Neural progenitor cell (in vitro differentiated cells): ENCODE results near the gene RCC2. TPM values are rescaled to one million over a fixed set of nuclear protein-coding genes. Genes with fewer than 3 reads are reported as not detected.
A peak's percentile ranks its signal among the peaks of the same experiment; 100 is the strongest.
"Not testable (repeated sequence)": the region's sequence is repeated elsewhere in the genome, so short reads cannot be mapped to it uniquely, and the experiment has no call there.

ENCODE experiments used
- DNase-seq: peaks from one replicate; pipeline ENCODE4 v3.0.0-alpha.2; 2016; ENCODE audit warnings: low spot score
- H2AFZ ChIP-seq: fragments of 200-600 bp; sonication (generic); replicated peaks from 2 replicates; pipeline ENCODE4 v1.6.1; 2016; ENCODE audit warnings: antibody characterized with exemption
- H3F3A ChIP-seq: fragments of 200-600 bp; sonication (generic); 2 replicates; pipeline ENCODE4 v1.6.1; 2016; ENCODE audit warnings: antibody characterized with exemption, low read depth
- H3K27ac ChIP-seq: fragments of 200-600 bp; sonication (generic); 2 replicates; pipeline ENCODE4 v1.5.1; 2016; ENCODE audit warnings: mild to moderate bottlenecking
- H3K27me3 ChIP-seq: fragments of 200-600 bp; sonication (generic); 2 replicates; pipeline ENCODE4 v1.6.1; 2016; ENCODE audit warnings: mild to moderate bottlenecking, moderate library complexity
- H3K36me3 ChIP-seq: fragments of 200-600 bp; sonication (generic); 2 replicates; pipeline ENCODE4 v1.5.1; 2016
- H3K4me1 ChIP-seq: fragments of 200-600 bp; sonication (generic); 2 replicates; pipeline ENCODE4 v1.6.1; 2016; ENCODE audit warnings: mixed run types
- H3K4me2 ChIP-seq: fragments of 200-600 bp; sonication (generic); 2 replicates; pipeline ENCODE4 v1.6.1; 2016
- H3K4me3 ChIP-seq: fragments of 200-600 bp; sonication (generic); 2 replicates; pipeline ENCODE4 v1.5.1; 2016
- H3K79me2 ChIP-seq: fragments of 200-600 bp; sonication (generic); 2 replicates; pipeline ENCODE4 v1.6.1; 2016; ENCODE audit warnings: low read depth
- H3K9ac ChIP-seq: fragments of 200-600 bp; sonication (generic); 2 replicates; pipeline ENCODE4 v1.6.1; 2016
- H3K9me3 ChIP-seq: fragments of 200-600 bp; sonication (generic); 2 replicates; pipeline ENCODE4 v1.5.1; 2016; ENCODE audit warnings: low read depth
- H4K20me1 ChIP-seq: fragments of 200-600 bp; sonication (generic); 2 replicates; pipeline ENCODE4 v1.6.1; 2016; ENCODE audit warnings: low read depth
- H3K27ac Mint-ChIP-seq: 3 replicates; pipeline ENCODE4 v1.8.0; 2021; ENCODE audit warnings: mixed read lengths
- H3K27me3 Mint-ChIP-seq: 2 replicates; pipeline ENCODE4 v1.8.0; 2022; ENCODE audit warnings: low read depth, mild to moderate bottlenecking, inconsistent platforms, moderate library complexity, mixed read lengths; ENCODE audit not compliant: insufficient read depth
- H3K36me3 Mint-ChIP-seq: 3 replicates; pipeline ENCODE4 v1.8.0; 2021; ENCODE audit warnings: mixed read lengths
- H3K4me1 Mint-ChIP-seq: 3 replicates; pipeline ENCODE4 v1.8.0; 2021; ENCODE audit warnings: mixed read lengths
- H3K4me3 Mint-ChIP-seq: 3 replicates; pipeline ENCODE4 v1.8.0; 2021; ENCODE audit warnings: mild to moderate bottlenecking, moderate library complexity, mixed read lengths
- H3K9me3 Mint-ChIP-seq: 3 replicates; pipeline ENCODE4 v1.8.0; 2020; ENCODE audit warnings: mixed read lengths
- CTCF ChIP-seq: fragments of 200-600 bp; sonication (generic); IDR thresholded peaks from 2 replicates; pipeline ENCODE4 v1.5.1; 2017; ENCODE audit warnings: antibody characterized with exemption, mild to moderate bottlenecking
- EZH2 ChIP-seq: fragments of 200-600 bp; sonication (generic); IDR thresholded peaks from 2 replicates; pipeline ENCODE4 v1.6.1; 2017; ENCODE audit warnings: antibody characterized with exemption, mild to moderate bottlenecking, moderate library complexity
- EZH2phosphoT487 ChIP-seq: fragments of 200-600 bp; sonication (generic); IDR thresholded peaks from 2 replicates; pipeline ENCODE4 v1.6.1; 2017; ENCODE audit warnings: antibody characterized with exemption
- total RNA-seq: library from RNA; depleted of rRNA; stranded (reverse); fragments of >200 nt; gene quantifications from 2 replicates; pipeline ENCODE4 v1.2.3, GENCODE V29; 2015; ENCODE audit warnings: low replicate concordance

Gene RCC2
- total RNA-seq = 126 and 165 TPM in 2 replicates

- H2AFZ ChIP-seq = peak within 1 kb of the TSS; percentile 91
- H3F3A ChIP-seq = peaks cover 37% of the 10 kb centered on the region
- peak; percentile 87 for DNase-seq
- peak within 1 kb of the TSS; percentile 99 for H3K4me2 ChIP-seq
- Mint-ChIP-seq H3K27ac (peak within 1 kb of the TSS; percentile 92), H3K4me1 (peaks cover 41% of the 10 kb centered on the region), H3K27me3 (peaks cover 22% of the 10 kb centered on the region), H3K9me3 (no peaks in the 10 kb centered on the region), H3K36me3 (peaks cover 2% of the 10 kb centered on the region), H3K4me3 (peak within 1 kb of the TSS; percentile 96)
- H3K9me3 ChIP-seq = no peaks in the 10 kb centered on the region
- peaks cover 35% of the 10 kb centered on the region for H3K4me1 ChIP-seq
- TF ChIP-seq EZH2phosphoT487 = no peak
- peak; percentile 4 for TF ChIP-seq CTCF
- H4K20me1 ChIP-seq = peaks cover 28% of the 10 kb centered on the region
- H3K27ac ChIP-seq = peak within 1 kb of the TSS; percentile 93
- peaks cover 30% of the 10 kb centered on the region for H3K27me3 ChIP-seq
- peaks cover 46% of the 10 kb centered on the region for H3K79me2 ChIP-seq
- H3K36me3 ChIP-seq = no peaks in the 10 kb centered on the region
- H3K4me3 ChIP-seq = peak within 1 kb of the TSS; percentile 100
- peak within 1 kb of the TSS; percentile 81 for H3K9ac ChIP-seq
Observed at GRCh38 chr1:17439250-17440073, at the start of gene RCC2. TSS of gene RCC2 (minus strand) at chr1:17439677. CDS start at chr1:17438514, 1,163 bp downstream.

GRCh38 chr1:17486242-17486641, 46.8 kb upstream of the RCC2 start:
- Histone ChIP-seq H3K27me3 (no peaks in the 10 kb centered on the region), H2AFZ (no peak overlapping the region), H3K79me2 (no peaks in the 10 kb centered on the region), H3F3A (no peaks in the 10 kb centered on the region), H3K36me3 (no peaks in the 10 kb centered on the region), H3K9me3 (no peaks in the 10 kb centered on the region), H3K9ac (no peak overlapping the region), H3K4me3 (no peak overlapping the region), H3K4me1 (no peaks in the 10 kb centered on the region), H3K4me2 (no peak overlapping the region), H3K27ac (no peak overlapping the region), H4K20me1 (no peaks in the 10 kb centered on the region)
- DNase-seq = no peak
- TF ChIP-seq EZH2phosphoT487 (no peak), EZH2 (no peak), CTCF (no peak)
- Mint-ChIP-seq H3K4me1 (peaks cover 2% of the 10 kb centered on the region), H3K27me3 (peaks cover 2% of the 10 kb centered on the region), H3K36me3 (no peaks in the 10 kb centered on the region), H3K27ac (no peak overlapping the region), H3K9me3 (peaks cover 3% of the 10 kb centered on the region), H3K4me3 (no peak overlapping the region)

- no peaks in the 10 kb centered on the region for H4K20me1 ChIP-seq
- H3K4me1 ChIP-seq = no peaks in the 10 kb centered on the region
- DNase-seq = peak; percentile 27
- H3K4me3 ChIP-seq = no peak overlapping the region
- no peaks in the 10 kb centered on the region for H3K79me2 ChIP-seq
- no peak overlapping the region for H3K27ac ChIP-seq
- H3K4me2 ChIP-seq = no peak overlapping the region
- TF ChIP-seq CTCF (peak; percentile 27), EZH2phosphoT487 (no peak)
- Mint-ChIP-seq H3K27me3 (no peaks in the 10 kb centered on the region), H3K4me3 (no peak overlapping the region), H3K27ac (no peak overlapping the region), H3K9me3 (peaks cover 3% of the 10 kb centered on the region), H3K36me3 (no peaks in the 10 kb centered on the region), H3K4me1 (peaks cover 2% of the 10 kb centered on the region)
- H2AFZ ChIP-seq = no peak overlapping the region
- H3K36me3 ChIP-seq = no peaks in the 10 kb centered on the region
- no peak overlapping the region for H3K9ac ChIP-seq
- no peaks in the 10 kb centered on the region for H3K9me3 ChIP-seq
- H3K27me3 ChIP-seq = no peaks in the 10 kb centered on the region
- H3F3A ChIP-seq = no peaks in the 10 kb centered on the region
Observed at GRCh38 chr1:17485281-17485680, 45.8 kb upstream of the RCC2 start.

GRCh38 chr1:17481981-17482380, 42.5 kb upstream of the RCC2 start:
- not testable (repeated sequence) for H3F3A ChIP-seq, H3K4me3 ChIP-seq, H3K36me3 Mint-ChIP-seq, H3K79me2 ChIP-seq, H3K9me3 ChIP-seq, H3K27me3 ChIP-seq, H2AFZ ChIP-seq, DNase-seq, H3K4me1 Mint-ChIP-seq, H3K9me3 Mint-ChIP-seq, H4K20me1 ChIP-seq, H3K27ac ChIP-seq, H3K4me2 ChIP-seq, H3K27ac Mint-ChIP-seq, H3K4me3 Mint-ChIP-seq, H3K27me3 Mint-ChIP-seq, H3K36me3 ChIP-seq, H3K4me1 ChIP-seq, H3K9ac ChIP-seq
